Muscle layer of duodenum (tissue), 2 donors: ENCODE data around the gene TRAPPC3.

Experiments
- H3K27ac ChIP-seq: one replicate; pipeline ENCODE4 v1.7.0; 2013; ENCODE audit warnings: mild to moderate bottlenecking, low read length
- H3K27me3 ChIP-seq: one replicate; pipeline ENCODE4 v1.7.0; 2013; ENCODE audit warnings: low read depth, mild to moderate bottlenecking, control low read depth, low read length
- H3K36me3 ChIP-seq, 2 donors: one replicate each; pipeline ENCODE4 v1.7.0; 2013; ENCODE audit warnings: low read length in 2 of 2, control low read depth in 1 of 2, mild to moderate bottlenecking in 1 of 2; ENCODE audit not compliant: insufficient read depth in 2 of 2, control insufficient read depth in 1 of 2
- H3K4me1 ChIP-seq, 2 donors: one replicate each; pipeline ENCODE4 v1.7.0; 2013; ENCODE audit warnings: low read length in 2 of 2, mild to moderate bottlenecking in 2 of 2, control low read depth in 1 of 2, moderate library complexity in 1 of 2; ENCODE audit not compliant: insufficient read depth in 2 of 2, control insufficient read depth in 1 of 2
- H3K4me3 ChIP-seq, 2 donors: one replicate each; pipeline ENCODE4 v1.7.0; 2013; ENCODE audit warnings: low read length in 2 of 2, low read depth in 1 of 2, mild to moderate bottlenecking in 1 of 2
- H3K9me3 ChIP-seq, 2 donors: one replicate each; pipeline ENCODE4 v1.7.0; 2013; ENCODE audit warnings: low read length in 2 of 2, control low read depth in 1 of 2, mild to moderate bottlenecking in 1 of 2; ENCODE audit not compliant: control insufficient read depth in 1 of 2
- donor health status: healthy.

Gene TRAPPC3

DNA sequence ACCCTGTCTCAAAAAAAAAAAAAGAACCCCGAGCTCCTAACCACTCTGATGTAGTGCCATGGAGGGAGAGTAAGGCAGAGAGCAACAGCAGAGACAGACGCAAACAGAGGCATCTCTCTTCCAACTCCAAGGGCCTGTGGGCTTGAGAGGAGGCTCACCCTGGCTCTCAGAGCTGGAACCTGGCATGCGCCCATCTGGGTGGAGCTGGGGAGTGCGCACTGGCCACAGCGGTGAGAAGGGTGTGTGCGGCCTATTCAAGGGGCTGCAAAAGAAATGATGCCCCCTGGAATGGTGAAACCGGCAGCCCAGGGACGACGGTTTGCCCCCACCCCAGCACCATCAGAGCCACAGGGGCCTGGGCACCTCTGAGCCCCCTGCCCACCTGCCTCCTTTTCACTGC, 41.9 kb downstream of the TRAPPC3 start:
- Histone ChIP-seq H3K27me3 (no peaks in the 10 kb centered on the region), H3K9me3 (no peaks in the 10 kb centered on the region)

GRCh38 chr1:36106269-36106668, 43.0 kb downstream of the TRAPPC3 start:
- no peaks in the 10 kb centered on the region for H3K4me1 ChIP-seq
- H3K9me3 ChIP-seq, result no peaks in the 10 kb centered on the region
- no peak overlapping the region for H3K27ac ChIP-seq
- H3K27me3 ChIP-seq, result no peaks in the 10 kb centered on the region
- no peaks in the 10 kb centered on the region for H3K36me3 ChIP-seq
- H3K4me3 ChIP-seq, result no peak overlapping the region

More for the DNA sequence above, 41.9 kb downstream of the TRAPPC3 start:
- Histone ChIP-seq H3K4me3 (no peak overlapping the region), H3K36me3 (no peaks in the 10 kb centered on the region), H3K4me1 (no peaks in the 10 kb centered on the region), H3K27ac (no peak overlapping the region)

- Histone ChIP-seq H3K4me3 (no peak overlapping the region), H3K9me3 (no peaks in the 10 kb centered on the region), H3K27me3 (no peaks in the 10 kb centered on the region), H3K36me3 (peaks cover 0 to 1% of the 10 kb centered on the region in 2 donors), H3K4me1 (peaks cover 0 to 5% of the 10 kb centered on the region in 2 donors), H3K27ac (no peak overlapping the region)
These were observed 47.7 kb downstream of the TRAPPC3 start for GRCh38 chr1:36101546-36101945.

GRCh38 chr1:36100376-36100775, 48.9 kb downstream of the TRAPPC3 start:
- Histone ChIP-seq H3K27ac (no peak overlapping the region), H3K4me1 (peaks cover 0 to 5% of the 10 kb centered on the region in 2 donors), H3K27me3 (no peaks in the 10 kb centered on the region), H3K4me3 (no peak overlapping the region), H3K36me3 (peaks cover 8 to 12% of the 10 kb centered on the region in 2 donors), H3K9me3 (no peaks in the 10 kb centered on the region)

DNA sequence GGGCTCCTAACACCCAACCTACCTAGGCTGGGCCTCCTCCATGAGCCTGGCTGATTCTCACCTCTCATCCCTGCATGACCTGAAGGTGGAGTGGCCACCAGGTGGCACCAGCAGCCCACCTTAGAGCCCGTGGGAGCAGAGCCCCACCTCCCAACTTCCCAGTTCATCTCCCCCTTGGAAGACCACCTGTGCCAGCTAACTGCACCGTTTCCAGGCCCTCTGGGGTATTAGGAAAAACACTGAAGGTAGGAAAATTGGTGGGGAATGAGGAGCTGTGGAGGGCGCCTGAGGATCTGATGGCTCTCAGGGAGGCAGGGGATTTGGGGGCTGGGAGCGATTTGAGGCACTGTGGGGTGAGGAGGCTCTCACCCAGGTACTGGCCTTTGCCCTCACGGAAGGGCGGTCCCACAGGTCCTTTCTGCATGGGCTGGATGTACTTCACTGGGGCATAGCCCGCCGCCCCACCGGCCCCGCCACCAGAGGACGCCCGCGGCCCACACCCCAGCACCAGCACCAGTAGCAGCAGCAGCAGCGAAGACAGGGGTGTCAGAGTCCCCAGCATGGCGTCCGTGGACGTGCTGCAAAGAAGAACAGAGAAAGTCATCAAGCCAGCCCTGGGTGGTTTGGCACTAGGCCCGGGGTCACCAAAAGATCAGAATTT, 49.5 kb downstream of the TRAPPC3 start:
- no peak overlapping the region for H3K4me3 ChIP-seq
- H3K4me1 ChIP-seq, result peaks cover 0 to 8% of the 10 kb centered on the region in 2 donors
- no peak overlapping the region for H3K27ac ChIP-seq

DNA sequence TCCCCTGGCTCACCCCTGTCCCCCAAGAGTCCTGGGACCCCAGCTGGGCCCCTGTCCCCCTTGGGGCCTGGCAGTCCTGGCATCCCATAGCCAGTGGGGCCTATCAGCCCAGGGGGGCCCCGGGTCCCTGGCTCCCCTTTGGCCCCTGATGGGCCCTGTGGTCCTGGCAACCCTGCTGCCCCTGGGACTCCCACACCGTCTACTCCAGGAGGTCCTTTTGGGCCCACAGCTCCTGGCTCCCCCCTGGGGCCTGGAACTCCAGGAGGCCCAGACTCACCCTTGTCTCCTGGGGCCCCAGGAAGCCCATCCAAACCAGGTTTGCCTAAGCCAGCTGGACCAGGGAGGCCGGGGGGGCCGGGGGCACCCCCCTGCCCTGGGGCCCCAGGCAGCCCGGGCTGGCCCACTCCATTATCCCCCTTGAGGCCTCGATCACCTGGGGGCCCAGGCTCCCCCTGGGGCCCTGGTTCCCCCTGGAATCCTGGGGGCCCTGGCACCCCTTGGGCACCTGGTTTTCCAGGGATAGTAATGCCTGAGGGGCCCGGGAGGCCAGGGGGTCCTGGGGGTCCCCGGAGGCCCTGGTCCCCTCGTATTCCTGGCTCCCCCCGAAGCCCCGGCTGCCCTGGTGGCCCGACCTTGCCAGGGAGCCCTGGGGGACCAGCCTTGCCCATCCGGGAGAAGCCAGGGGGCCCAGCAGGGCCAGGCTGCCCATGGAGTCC, 50.5 kb downstream of the TRAPPC3 start:
- Histone ChIP-seq H3K27me3 (no peaks in the 10 kb centered on the region), H3K9me3 (no peaks in the 10 kb centered on the region), H3K27ac (no peak overlapping the region), H3K4me3 (no peak overlapping the region), H3K4me1 (peaks cover 0 to 12% of the 10 kb centered on the region in 2 donors), H3K36me3 (peaks cover 17 to 26% of the 10 kb centered on the region in 2 donors)

More for the DNA sequence above, 49.5 kb downstream of the TRAPPC3 start:
- Histone ChIP-seq H3K27me3 (no peaks in the 10 kb centered on the region), H3K36me3 (peaks cover 9 to 15% of the 10 kb centered on the region in 2 donors), H3K9me3 (no peaks in the 10 kb centered on the region)

DNA sequence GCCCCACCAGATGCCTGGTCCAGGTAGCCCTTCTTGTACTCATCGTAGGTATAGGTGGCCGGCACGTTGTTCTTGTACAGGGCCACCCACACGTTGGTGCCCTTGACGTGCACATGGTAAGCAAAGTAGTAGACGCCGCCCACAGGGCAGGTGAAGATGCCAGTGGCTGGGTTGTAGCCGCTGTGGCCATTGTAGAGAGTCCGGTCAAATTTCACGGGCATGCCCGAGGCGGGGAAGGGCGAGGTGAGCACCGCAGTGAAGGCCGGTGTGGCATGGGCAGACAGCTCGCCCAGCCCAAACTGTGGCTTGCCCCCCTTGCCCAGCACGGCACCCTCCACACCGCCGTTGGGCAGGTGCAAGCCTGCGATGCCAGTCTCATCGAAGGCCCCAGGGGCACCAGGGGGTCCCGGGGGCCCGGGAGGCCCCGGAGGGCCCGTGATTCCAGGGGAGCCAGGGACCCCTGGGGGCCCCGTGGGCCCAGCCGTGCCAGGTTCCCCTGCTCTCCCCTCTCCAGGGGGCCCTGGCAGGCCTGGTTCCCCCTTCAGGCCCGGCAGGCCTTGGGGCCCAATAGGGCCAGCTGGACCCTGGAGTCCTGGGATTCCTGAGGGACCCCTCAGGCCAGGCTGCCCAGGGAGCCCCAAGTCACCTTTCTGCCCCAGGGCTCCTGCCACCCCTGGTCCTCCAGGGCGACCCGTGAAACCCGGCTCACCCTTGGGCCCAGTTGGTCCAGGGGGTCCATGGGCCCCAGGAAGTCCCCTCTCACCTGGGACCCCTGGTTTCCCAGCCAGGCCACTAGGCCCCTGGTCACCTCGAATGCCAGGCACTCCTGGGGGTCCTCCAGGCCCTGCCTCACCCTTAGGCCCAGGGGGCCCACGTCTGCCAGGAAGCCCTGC, 51.3 kb downstream of the TRAPPC3 start:
- Histone ChIP-seq H3K27me3 (no peaks in the 10 kb centered on the region), H3K9me3 (no peaks in the 10 kb centered on the region), H3K4me3 (no peak overlapping the region), H3K36me3 (peaks cover 26 to 34% of the 10 kb centered on the region in 2 donors), H3K4me1 (peaks cover 0 to 12% of the 10 kb centered on the region in 2 donors), H3K27ac (no peak overlapping the region)

GRCh38 chr1:36096500-36097432, 52.5 kb downstream of the TRAPPC3 start:
- H3K27me3 ChIP-seq, result no peaks in the 10 kb centered on the region
- no peak overlapping the region for H3K27ac ChIP-seq
- peaks cover 0 to 12% of the 10 kb centered on the region in 2 donors for H3K4me1 ChIP-seq
- no peaks in the 10 kb centered on the region for H3K9me3 ChIP-seq
- H3K36me3 ChIP-seq, result peaks cover 37 to 46% of the 10 kb centered on the region in 2 donors
- no peak overlapping the region for H3K4me3 ChIP-seq

GRCh38 chr1:36095760-36096405, 53.4 kb downstream of the TRAPPC3 start:
- Histone ChIP-seq H3K27ac (no peak overlapping the region), H3K36me3 (peaks cover 39 to 54% of the 10 kb centered on the region in 2 donors), H3K27me3 (no peaks in the 10 kb centered on the region)

GRCh38 chr1:36094621-36095061, 54.6 kb downstream of the TRAPPC3 start:
- Histone ChIP-seq H3K27ac (no peak overlapping the region), H3K9me3 (no peaks in the 10 kb centered on the region), H3K4me3 (no peak overlapping the region), H3K4me1 (peaks cover 0 to 25% of the 10 kb centered on the region in 2 donors), H3K27me3 (no peaks in the 10 kb centered on the region), H3K36me3 (peaks cover 39 to 54% of the 10 kb centered on the region in 2 donors)

More at GRCh38 chr1:36095760-36096405, 53.4 kb downstream of the TRAPPC3 start:
- peaks cover 0 to 19% of the 10 kb centered on the region in 2 donors for H3K4me1 ChIP-seq
- no peaks in the 10 kb centered on the region for H3K9me3 ChIP-seq
- no peak overlapping the region for H3K4me3 ChIP-seq
